ENCODE measurements around the gene ANO3.
"Not testable (repeated sequence)": the region's sequence is repeated elsewhere in the genome, so short reads cannot be mapped to it uniquely, and the experiment has no call there.

ANO3 gene

DNA sequence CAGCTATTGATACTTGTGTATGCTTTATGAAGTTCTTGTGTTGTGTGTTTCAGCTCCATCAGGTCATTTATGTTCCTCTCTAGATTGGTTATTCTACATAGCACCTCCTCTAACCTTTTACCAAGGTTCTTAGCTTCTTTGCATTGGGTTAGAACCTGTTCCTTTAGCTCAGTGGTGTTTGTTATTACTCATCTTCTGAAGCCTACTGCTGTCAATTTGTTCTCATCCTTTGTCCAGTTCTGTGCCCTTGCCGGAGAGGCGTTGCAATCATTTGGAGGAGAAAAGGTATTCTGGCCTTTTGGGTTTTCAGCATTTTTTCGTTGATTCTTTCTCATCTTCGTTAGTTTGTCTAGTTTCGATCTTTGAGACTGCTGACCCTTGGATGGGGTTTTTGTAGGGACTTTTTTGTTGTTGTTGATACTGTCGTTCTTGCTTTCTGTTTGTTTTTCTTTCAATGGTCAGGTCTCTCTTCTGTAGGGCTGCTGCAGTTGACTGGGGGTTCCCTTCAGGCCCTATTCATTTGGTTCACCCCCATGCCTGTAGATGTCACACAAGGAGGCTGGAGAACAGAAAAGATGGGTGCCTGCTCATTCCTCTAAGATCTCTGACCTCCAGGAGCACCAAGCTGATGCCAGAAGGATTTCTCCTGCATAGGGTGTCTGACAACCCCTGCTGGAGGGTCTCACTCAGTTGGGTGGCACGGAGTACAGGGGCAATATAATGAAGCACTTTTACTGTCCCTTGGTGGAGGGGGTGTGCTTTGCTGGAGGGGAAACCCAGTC, 276.0 kb downstream of the ANO3 start:
- no peak overlapping the region for H3K27ac ChIP-seq (ENCODE audit: low read length)
- no peaks in the 10 kb centered on the region for H3K27me3 ChIP-seq (ENCODE audit: low read depth, low read length)
- no peaks in the 10 kb centered on the region for H3K36me3 ChIP-seq (ENCODE audit: control insufficient read depth in 1 of 2, insufficient read depth in 2 of 2, low read length in 2 of 2)
- H3K4me3 ChIP-seq (ENCODE audit: low read depth in 1 of 2, low read length in 2 of 2): no peak overlapping the region
- H3K4me1 ChIP-seq (ENCODE audit: control insufficient read depth in 1 of 2, insufficient read depth in 2 of 2, low read length in 2 of 2): no peaks in the 10 kb centered on the region
- H3K9me3 ChIP-seq (ENCODE audit: control insufficient read depth in 1 of 2, low read length in 2 of 2): peaks cover 0 to 3% of the 10 kb centered on the region in 2 donors

DNA sequence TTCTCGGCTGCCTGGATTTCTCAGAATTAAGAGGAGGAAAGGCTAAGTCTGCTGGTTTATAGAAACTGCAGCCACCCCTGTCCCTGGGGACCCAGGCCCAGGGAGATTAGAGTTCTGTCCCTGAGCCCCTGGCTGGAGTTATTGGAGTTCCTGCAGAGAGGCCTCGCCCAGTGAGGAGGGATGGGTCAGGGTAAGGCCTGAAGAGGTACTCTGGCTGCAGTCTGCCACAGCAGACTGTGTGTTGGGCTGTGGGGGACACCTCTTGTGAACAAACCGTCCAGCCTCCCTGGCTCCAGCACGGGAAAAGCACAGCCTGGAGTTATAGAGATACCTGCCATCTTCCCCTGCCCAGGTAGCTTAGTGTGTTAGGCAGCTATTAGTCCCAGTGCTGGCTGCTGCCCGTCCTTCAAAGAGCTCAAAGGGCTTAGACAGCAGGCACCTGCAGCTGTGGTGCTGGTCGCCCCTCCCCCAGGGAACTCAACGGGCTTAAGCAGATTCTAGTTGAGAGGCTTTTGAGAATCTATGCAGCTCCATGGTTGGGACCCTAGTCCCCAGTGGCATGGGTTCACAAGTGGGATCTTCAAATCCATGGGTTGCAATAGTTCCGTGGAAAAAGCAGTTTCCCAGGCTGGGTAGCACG, 276.7 kb downstream of the ANO3 start:
- Histone ChIP-seq H3K4me1 (ENCODE audit: control insufficient read depth in 1 of 2, insufficient read depth in 2 of 2, low read length in 2 of 2) (no peaks in the 10 kb centered on the region), H3K9me3 (ENCODE audit: control insufficient read depth in 1 of 2, low read length in 2 of 2) (peaks cover 0 to 8% of the 10 kb centered on the region in 2 donors), H3K27ac (ENCODE audit: low read length) (no peak overlapping the region), H3K27me3 (ENCODE audit: low read depth, low read length) (no peaks in the 10 kb centered on the region), H3K36me3 (ENCODE audit: control insufficient read depth in 1 of 2, insufficient read depth in 2 of 2, low read length in 2 of 2) (no peaks in the 10 kb centered on the region), H3K4me3 (ENCODE audit: low read depth in 1 of 2, low read length in 2 of 2) (no peak overlapping the region)

DNA sequence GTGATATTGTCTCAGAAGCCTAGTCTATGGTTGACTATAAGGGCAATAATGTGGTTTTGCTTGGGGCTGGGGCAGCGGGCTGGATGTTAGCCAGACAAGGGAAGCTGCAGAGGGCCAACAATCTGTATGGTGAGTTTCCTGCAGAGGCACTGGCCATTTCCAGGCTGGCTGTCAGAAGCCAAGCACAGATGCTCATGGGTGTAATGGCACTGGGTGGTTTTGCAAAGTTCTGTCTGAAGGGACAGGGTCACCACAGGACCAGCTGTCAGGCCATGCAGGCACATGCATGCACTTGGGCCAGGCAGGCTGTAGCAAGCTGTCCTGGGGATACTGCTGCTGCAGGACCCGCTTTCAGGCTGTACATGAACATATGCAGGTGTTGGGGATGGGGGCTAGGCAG, 281.8 kb downstream of the ANO3 start:
- H3K4me3 ChIP-seq (ENCODE audit: low read depth in 1 of 2, low read length in 2 of 2): no peak overlapping the region
- no peaks in the 10 kb centered on the region for H3K4me1 ChIP-seq (ENCODE audit: control insufficient read depth in 1 of 2, insufficient read depth in 2 of 2, low read length in 2 of 2)
- peaks cover 0 to 9% of the 10 kb centered on the region in 2 donors for H3K9me3 ChIP-seq (ENCODE audit: control insufficient read depth in 1 of 2, low read length in 2 of 2)
- H3K36me3 ChIP-seq (ENCODE audit: control insufficient read depth in 1 of 2, insufficient read depth in 2 of 2, low read length in 2 of 2): no peaks in the 10 kb centered on the region
- no peak overlapping the region for H3K27ac ChIP-seq (ENCODE audit: low read length)
- H3K27me3 ChIP-seq (ENCODE audit: low read depth, low read length): no peaks in the 10 kb centered on the region

DNA sequence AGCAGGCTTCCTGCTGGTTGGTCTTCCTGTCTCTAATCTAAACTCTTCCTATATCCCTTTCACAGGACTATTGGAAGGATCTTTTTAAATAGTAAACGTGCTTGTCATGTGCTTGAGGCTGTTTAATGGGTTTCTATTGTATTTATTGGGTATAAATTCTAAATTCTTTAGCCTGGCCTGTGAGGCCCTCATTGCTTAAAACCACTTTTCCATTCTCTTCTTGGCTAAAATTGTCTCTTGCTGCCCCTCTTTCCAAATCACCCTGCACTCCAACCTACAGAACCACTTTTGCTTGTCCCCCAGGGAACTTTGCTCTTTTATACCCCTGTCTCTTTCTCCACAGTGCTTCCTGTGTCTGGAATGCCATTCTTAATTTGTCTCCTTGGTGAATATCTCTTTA, 286.5 kb downstream of the ANO3 start:
- no peaks in the 10 kb centered on the region for H3K4me1 ChIP-seq (ENCODE audit: control insufficient read depth in 1 of 2, insufficient read depth in 2 of 2, low read length in 2 of 2)

DNA sequence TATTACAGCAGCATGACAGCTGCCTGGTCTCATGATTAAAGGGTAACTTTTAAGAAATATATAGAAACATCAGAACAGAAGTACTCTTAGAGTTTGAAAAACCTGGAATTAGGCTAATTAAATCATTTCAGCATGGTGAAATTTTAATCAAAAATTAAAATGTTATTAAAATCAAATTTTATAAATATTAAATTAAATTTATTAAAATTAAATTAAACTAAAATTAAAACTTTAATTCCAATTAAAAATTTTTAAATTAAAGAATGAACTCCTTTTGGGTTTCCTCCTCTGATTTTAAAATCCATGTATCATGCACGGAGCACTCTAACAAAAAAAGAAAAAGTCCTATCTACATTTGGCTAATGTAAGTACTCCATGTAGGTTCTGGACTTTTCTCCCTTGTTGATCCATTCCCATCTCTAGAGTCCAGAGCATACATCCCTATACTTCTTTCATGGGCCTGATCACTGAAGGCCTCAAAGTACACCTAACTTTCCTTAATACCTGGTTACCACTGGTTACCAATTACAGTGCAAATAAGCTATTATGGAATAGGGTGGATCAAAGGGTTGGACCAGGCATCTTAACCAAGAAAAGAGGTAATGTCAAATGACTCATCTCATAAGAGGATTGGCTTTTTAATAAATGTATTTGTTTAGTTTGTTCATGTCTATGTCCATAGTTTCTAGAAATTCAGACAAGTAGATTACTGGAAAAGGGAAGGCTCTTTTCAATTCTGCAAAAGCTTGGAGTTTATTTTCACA, 288.5 kb downstream of the ANO3 start:
- Histone ChIP-seq H3K4me1 (ENCODE audit: control insufficient read depth in 1 of 2, insufficient read depth in 2 of 2, low read length in 2 of 2) (no peaks in the 10 kb centered on the region), H3K27me3 (ENCODE audit: low read depth, low read length) (no peaks in the 10 kb centered on the region), H3K9me3 (ENCODE audit: control insufficient read depth in 1 of 2, low read length in 2 of 2) (no peaks in the 10 kb centered on the region), H3K27ac (ENCODE audit: low read length) (no peak overlapping the region), H3K36me3 (ENCODE audit: control insufficient read depth in 1 of 2, insufficient read depth in 2 of 2, low read length in 2 of 2) (no peaks in the 10 kb centered on the region), H3K4me3 (ENCODE audit: low read depth in 1 of 2, low read length in 2 of 2) (no peak overlapping the region)

More for the DNA sequence above, 286.5 kb downstream of the ANO3 start:
- H3K27ac ChIP-seq (ENCODE audit: low read length): no peak overlapping the region
- no peaks in the 10 kb centered on the region for H3K36me3 ChIP-seq (ENCODE audit: control insufficient read depth in 1 of 2, insufficient read depth in 2 of 2, low read length in 2 of 2)
- H3K27me3 ChIP-seq (ENCODE audit: low read depth, low read length): no peaks in the 10 kb centered on the region
- H3K9me3 ChIP-seq (ENCODE audit: control insufficient read depth in 1 of 2, low read length in 2 of 2): peaks cover 0 to 3% of the 10 kb centered on the region in 2 donors
- no peak overlapping the region for H3K4me3 ChIP-seq (ENCODE audit: low read depth in 1 of 2, low read length in 2 of 2)

DNA sequence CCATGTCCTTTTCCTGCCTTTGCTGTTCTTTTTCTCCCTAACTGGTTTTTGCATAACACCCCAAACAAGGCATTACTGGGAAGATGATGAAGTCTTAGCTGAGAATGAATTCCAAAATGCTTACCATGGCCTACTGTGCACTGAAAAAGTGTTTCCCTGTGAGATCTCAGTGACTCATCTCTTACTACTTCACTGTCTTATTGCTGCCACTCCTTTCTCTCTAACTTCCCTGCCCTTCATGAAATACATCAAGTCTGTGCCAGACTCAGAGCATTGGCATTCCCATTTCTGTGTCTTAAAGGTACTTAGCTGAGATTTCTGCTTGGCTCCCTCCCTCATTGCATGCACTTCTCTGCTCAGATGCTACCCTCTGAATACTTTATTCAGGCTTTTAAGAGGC, 289.2 kb downstream of the ANO3 start:
- H3K27ac ChIP-seq (ENCODE audit: low read length): no peak overlapping the region
- H3K4me3 ChIP-seq (ENCODE audit: low read depth in 1 of 2, low read length in 2 of 2): no peak overlapping the region
- no peaks in the 10 kb centered on the region for H3K27me3 ChIP-seq (ENCODE audit: low read depth, low read length)
- no peaks in the 10 kb centered on the region for H3K36me3 ChIP-seq (ENCODE audit: control insufficient read depth in 1 of 2, insufficient read depth in 2 of 2, low read length in 2 of 2)
- no peaks in the 10 kb centered on the region for H3K4me1 ChIP-seq (ENCODE audit: control insufficient read depth in 1 of 2, insufficient read depth in 2 of 2, low read length in 2 of 2)
- no peaks in the 10 kb centered on the region for H3K9me3 ChIP-seq (ENCODE audit: control insufficient read depth in 1 of 2, low read length in 2 of 2)

DNA sequence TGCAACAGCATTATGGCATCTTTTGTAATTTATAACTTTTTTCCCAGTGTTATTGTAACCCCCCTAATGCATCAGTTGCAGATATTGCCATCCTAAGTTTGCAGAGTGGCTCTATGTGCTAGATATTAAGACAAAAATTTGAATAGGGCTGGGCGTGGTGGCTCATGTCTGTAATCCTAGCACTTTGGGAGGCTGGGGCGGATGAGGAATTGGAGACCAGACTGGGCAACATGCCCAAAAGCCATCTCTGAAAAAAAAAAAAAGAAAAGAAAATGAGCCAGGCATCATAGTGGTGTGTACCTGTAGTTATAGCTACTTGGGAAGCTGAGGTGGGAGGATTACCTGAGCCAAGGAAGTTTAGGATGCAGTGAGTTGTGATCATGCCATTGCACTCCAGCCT, 290.3 kb downstream of the ANO3 start:
- no peaks in the 10 kb centered on the region for H3K27me3 ChIP-seq (ENCODE audit: low read depth, low read length)
- no peaks in the 10 kb centered on the region for H3K4me1 ChIP-seq (ENCODE audit: control insufficient read depth in 1 of 2, insufficient read depth in 2 of 2, low read length in 2 of 2)
- no peak overlapping the region for H3K27ac ChIP-seq (ENCODE audit: low read length)
- no peak overlapping the region for H3K4me3 ChIP-seq (ENCODE audit: low read depth in 1 of 2, low read length in 2 of 2)
- H3K9me3 ChIP-seq (ENCODE audit: control insufficient read depth in 1 of 2, low read length in 2 of 2): no peaks in the 10 kb centered on the region
- no peaks in the 10 kb centered on the region for H3K36me3 ChIP-seq (ENCODE audit: control insufficient read depth in 1 of 2, insufficient read depth in 2 of 2, low read length in 2 of 2)

DNA sequence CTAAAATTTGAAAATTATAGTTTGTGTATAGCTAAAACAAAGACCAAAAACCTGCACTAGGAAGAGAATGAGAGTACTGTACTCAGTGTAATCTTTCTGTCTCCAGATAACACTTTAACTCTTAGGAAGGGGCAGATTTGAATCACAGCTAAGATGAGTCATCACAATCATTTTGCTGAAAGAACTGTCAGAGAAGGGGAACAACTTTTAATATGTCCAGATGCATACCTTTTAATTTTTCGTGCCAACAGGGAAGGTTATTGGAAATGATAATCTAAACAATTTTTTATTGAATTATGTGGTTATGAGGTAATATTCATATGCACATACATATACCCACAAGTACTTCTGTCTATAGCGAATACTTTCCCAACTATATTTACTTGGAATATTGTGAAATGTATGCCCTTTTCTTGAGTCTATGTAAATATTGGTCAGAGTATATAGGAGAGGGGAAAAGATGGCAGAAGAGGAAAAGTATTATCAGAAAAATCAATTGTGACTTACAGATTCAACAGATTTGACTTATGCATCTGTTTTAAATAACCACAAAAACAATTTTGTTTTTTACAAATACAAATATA, 291.2 kb downstream of the ANO3 start:
- H3K27me3 ChIP-seq (ENCODE audit: low read depth, low read length): no peaks in the 10 kb centered on the region
- no peak overlapping the region for H3K27ac ChIP-seq (ENCODE audit: low read length)
- H3K9me3 ChIP-seq (ENCODE audit: control insufficient read depth in 1 of 2, low read length in 2 of 2): no peaks in the 10 kb centered on the region
- H3K36me3 ChIP-seq (ENCODE audit: control insufficient read depth in 1 of 2, insufficient read depth in 2 of 2, low read length in 2 of 2): no peaks in the 10 kb centered on the region
- no peak overlapping the region for H3K4me3 ChIP-seq (ENCODE audit: low read depth in 1 of 2, low read length in 2 of 2)
- no peaks in the 10 kb centered on the region for H3K4me1 ChIP-seq (ENCODE audit: control insufficient read depth in 1 of 2, insufficient read depth in 2 of 2, low read length in 2 of 2)

DNA sequence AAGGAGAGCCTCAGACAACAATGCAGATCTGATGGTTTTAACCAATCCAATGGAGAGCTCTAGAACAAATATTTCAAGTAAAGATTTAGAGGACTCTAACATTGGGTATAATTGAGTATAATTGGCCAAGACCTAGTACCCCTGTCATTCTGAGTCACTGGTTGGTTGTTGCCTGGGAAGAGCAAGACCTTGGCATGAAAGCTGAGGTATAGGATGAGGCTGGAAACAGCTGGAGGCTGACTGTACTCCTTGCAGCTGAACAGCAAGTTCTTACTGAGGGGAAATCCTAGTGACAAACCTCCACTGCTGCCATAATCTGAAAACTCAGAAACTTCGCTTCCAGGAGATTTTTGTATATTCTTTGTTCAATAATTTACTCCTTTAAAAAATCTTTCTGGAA, 294.4 kb downstream of the ANO3 start:
- Histone ChIP-seq H3K36me3 (ENCODE audit: control insufficient read depth in 1 of 2, insufficient read depth in 2 of 2, low read length in 2 of 2) (no peaks in the 10 kb centered on the region), H3K27ac (ENCODE audit: low read length) (no peak overlapping the region), H3K4me3 (ENCODE audit: low read depth in 1 of 2, low read length in 2 of 2) (no peak overlapping the region), H3K4me1 (ENCODE audit: control insufficient read depth in 1 of 2, insufficient read depth in 2 of 2, low read length in 2 of 2) (no peaks in the 10 kb centered on the region), H3K9me3 (ENCODE audit: control insufficient read depth in 1 of 2, low read length in 2 of 2) (no peaks in the 10 kb centered on the region), H3K27me3 (ENCODE audit: low read depth, low read length) (no peaks in the 10 kb centered on the region)

DNA sequence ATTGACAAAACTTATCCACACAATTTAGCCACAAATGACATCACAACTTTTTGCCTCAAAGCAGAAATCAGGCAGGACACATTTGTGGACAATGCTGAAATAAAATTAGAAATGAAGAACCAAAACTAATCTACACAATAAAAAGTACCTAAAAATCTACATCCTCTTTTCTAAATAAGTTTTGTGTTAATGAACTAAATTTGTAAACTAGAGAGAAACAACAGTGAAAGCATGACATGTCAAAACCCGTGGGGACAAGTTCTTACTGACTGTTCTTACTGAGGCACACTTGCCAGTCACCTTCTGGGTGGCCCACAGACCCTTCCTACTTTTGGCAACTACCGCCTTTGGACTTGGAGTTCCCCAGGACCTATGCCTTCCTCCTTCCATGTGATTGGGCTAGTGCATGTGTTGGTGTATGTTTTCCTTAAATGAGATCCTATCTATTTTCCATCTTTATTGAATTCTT, 300.8 kb downstream of the ANO3 start:
- no peak overlapping the region for H3K27ac ChIP-seq (ENCODE audit: low read length)
- no peaks in the 10 kb centered on the region for H3K36me3 ChIP-seq (ENCODE audit: control insufficient read depth in 1 of 2, insufficient read depth in 2 of 2, low read length in 2 of 2)
- no peaks in the 10 kb centered on the region for H3K4me1 ChIP-seq (ENCODE audit: control insufficient read depth in 1 of 2, insufficient read depth in 2 of 2, low read length in 2 of 2)
- no peaks in the 10 kb centered on the region for H3K27me3 ChIP-seq (ENCODE audit: low read depth, low read length)
- no peak overlapping the region for H3K4me3 ChIP-seq (ENCODE audit: low read depth in 1 of 2, low read length in 2 of 2)
- no peaks in the 10 kb centered on the region for H3K9me3 ChIP-seq (ENCODE audit: control insufficient read depth in 1 of 2, low read length in 2 of 2)

DNA sequence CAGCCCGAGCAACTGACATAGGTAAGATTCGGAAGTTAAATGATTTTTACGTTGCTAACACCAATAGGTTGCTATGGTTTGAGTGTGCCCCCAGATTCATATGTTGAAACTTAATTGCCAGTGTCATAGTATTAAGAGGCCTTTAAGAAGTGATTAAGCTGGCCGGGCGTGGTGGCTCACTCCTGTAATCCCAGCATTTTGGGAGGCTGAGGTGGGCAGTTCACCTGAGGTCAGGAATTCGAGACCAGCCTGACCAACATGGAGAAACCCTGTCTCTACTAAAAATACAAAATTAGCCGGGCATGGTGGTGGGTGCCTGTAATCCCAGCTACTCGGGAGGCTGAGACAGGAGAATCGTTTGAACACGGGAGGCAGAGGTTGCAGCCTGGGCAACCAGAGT, 311.4 kb downstream of the ANO3 start:
- not testable (repeated sequence) for H3K4me1 ChIP-seq (ENCODE audit: control insufficient read depth in 1 of 2, insufficient read depth in 2 of 2, low read length in 2 of 2); H3K27me3 ChIP-seq (ENCODE audit: low read depth, low read length); H3K27ac ChIP-seq (ENCODE audit: low read length); H3K4me3 ChIP-seq (ENCODE audit: low read depth in 1 of 2, low read length in 2 of 2); H3K9me3 ChIP-seq (ENCODE audit: control insufficient read depth in 1 of 2, low read length in 2 of 2); H3K36me3 ChIP-seq (ENCODE audit: control insufficient read depth in 1 of 2, insufficient read depth in 2 of 2, low read length in 2 of 2)
